Karpas-422 (cell line): Measurements from ENCODE around the gene GABRP. TPM values are rescaled to one million over a fixed set of nuclear protein-coding genes. Genes with fewer than 3 reads are reported as not detected.

Experiments used
- DNase-seq: peaks from one replicate; pipeline ENCODE4 v3.0.0-alpha.2; 2015
- H2AFZ ChIP-seq: fragments of 200-600 bp; sonication (generic); 2 replicates; pipeline ENCODE4 v1.6.1; 2014; ENCODE audit warnings: antibody characterized with exemption, low read length, mixed read lengths
- H3K27ac ChIP-seq: fragments of 200-600 bp; sonication (generic); 2 replicates; pipeline ENCODE4 v1.5.1; 2014; ENCODE audit warnings: mild to moderate bottlenecking, low read length, moderate library complexity
- H3K27me3 ChIP-seq: fragments of 200-600 bp; sonication (generic); 2 replicates; pipeline ENCODE4 v1.6.1; 2014; ENCODE audit warnings: low read length, mixed read lengths
- H3K36me3 ChIP-seq: fragments of 200-600 bp; sonication (generic); 2 replicates; pipeline ENCODE4 v1.6.1; 2014; ENCODE audit warnings: low read length, mixed read lengths; ENCODE audit not compliant: insufficient read depth
- H3K4me1 ChIP-seq: fragments of 200-600 bp; sonication (generic); 2 replicates; pipeline ENCODE4 v1.6.1; 2014; ENCODE audit warnings: mild to moderate bottlenecking, low read length, mixed read lengths
- H3K4me2 ChIP-seq: fragments of 200-600 bp; sonication (generic); 2 replicates; pipeline ENCODE4 v1.6.1; 2014; ENCODE audit warnings: low read length, low read depth, mild to moderate bottlenecking; ENCODE audit not compliant: poor library complexity, severe bottlenecking
- H3K4me3 ChIP-seq: fragments of 200-600 bp; sonication (generic); 2 replicates; pipeline ENCODE4 v1.5.1; 2014; ENCODE audit warnings: mild to moderate bottlenecking, antibody characterized with exemption, low read length, mixed read lengths
- H3K79me2 ChIP-seq: fragments of 200-600 bp; sonication (generic); 2 replicates; pipeline ENCODE4 v1.6.1; 2014; ENCODE audit warnings: mild to moderate bottlenecking, low read length, mixed read lengths
- H3K9ac ChIP-seq: fragments of 200-600 bp; sonication (generic); 2 replicates; pipeline ENCODE4 v1.6.0; 2014; ENCODE audit warnings: low read length
- H3K9me2 ChIP-seq: fragments of 200-600 bp; sonication (generic), shearing (Covaris generic); replicated peaks from 2 replicates; pipeline ENCODE4 v1.6.0; 2014; ENCODE audit warnings: mild to moderate bottlenecking, low read length, moderate library complexity; ENCODE audit not compliant: insufficient read depth
- H3K9me3 ChIP-seq: fragments of 300-700, 200-600 bp; sonication (generic); 2 replicates; pipeline ENCODE4 v1.6.1; 2014; ENCODE audit warnings: low read length, mixed read lengths
- H4K20me1 ChIP-seq: fragments of 200-600 bp; sonication (generic); 2 replicates; pipeline ENCODE4 v1.6.1; 2014; ENCODE audit warnings: mild to moderate bottlenecking, antibody characterized with exemption, low read length, low read depth; ENCODE audit not compliant: insufficient read depth
- total RNA-seq: library from RNA; depleted of rRNA; stranded (reverse); fragments of >200 nt; shearing (Covaris generic); gene quantifications from 2 replicates; pipeline ENCODE4 v1.2.3, GENCODE V29; 2014; ENCODE audit warnings: low replicate concordance; rRNA removed

Gene GABRP
- total RNA-seq = not detected in 2 replicates

DNA sequence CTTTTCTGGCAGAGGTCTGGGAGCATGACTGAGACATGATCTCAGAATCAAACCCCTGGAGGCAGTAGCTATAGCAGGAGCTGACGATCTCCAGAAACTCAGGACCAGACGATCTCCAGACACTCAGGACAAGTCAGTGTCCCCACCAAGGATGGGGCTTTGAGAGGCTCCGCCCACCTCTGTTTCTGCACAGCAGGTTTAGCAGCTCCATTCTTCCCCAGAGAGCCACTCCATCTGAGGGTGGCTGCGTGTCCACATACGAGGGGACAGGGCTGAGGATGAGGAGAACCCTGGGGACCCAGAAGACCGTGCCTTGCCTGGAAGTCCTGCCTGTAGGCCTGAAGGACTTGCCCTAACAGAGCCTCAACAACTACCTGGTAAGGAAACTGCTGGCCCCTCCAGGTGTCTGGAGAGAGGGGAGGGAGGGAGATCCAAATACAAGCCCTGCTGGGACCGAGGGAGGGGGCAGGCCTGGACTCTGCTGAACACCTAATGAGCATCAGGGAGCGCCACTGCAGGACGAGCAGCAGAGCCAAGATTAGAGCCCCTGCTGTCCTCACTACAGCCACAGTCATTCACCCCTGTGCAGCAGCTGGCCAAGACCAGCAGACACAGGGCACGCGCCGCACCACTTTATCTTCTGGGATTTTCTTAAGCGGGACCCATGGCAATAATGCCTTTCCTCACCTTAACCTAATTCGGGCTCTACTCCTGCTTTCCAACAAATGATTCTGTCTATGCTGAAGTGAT lies at the start of gene GABRP:
Gene GABRP, plus strand, starts transcription at position 228 of the 750 bp plus-strand sequence. CDS start 4,891 bp downstream, outside the sequence.
- no peaks in the 10 kb centered on the region for H3K9me2 ChIP-seq
- no peaks in the 10 kb centered on the region for H4K20me1 ChIP-seq
- H3K27ac ChIP-seq = no peak within 1 kb of the TSS
- H3K4me2 ChIP-seq = no peak within 1 kb of the TSS
- H3K4me3 ChIP-seq = no peak within 1 kb of the TSS
- H2AFZ ChIP-seq = no peak within 1 kb of the TSS
- H3K9ac ChIP-seq = no peak within 1 kb of the TSS
- no peaks in the 10 kb centered on the region for H3K9me3 ChIP-seq
- H3K27me3 ChIP-seq = no peaks in the 10 kb centered on the region
- H3K36me3 ChIP-seq = no peaks in the 10 kb centered on the region
- no peak for DNase-seq
- peaks cover 14% of the 10 kb centered on the region for H3K4me1 ChIP-seq
- H3K79me2 ChIP-seq = no peaks in the 10 kb centered on the region

DNA sequence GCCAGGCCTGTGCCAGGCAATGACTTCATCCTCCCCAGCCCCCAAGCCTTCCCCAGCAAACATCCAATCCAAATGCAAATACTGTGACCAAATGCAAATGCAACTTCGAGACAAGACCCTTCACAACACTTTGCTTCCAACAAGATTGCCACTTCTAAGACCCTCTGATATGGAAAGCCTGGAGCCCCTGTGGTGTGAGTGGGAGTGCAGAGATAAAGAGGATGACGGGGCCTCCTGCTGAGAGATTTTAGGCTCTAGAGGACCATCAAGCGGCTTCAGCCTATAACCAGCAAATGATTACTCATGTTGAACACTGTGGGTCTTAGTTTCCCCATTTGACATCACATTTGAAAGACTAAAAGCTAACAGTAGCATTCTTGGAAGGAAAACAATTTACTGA lies 46.6 kb upstream of the GABRP start:
- H2AFZ ChIP-seq = no peak overlapping the region
- no peak overlapping the region for H3K4me2 ChIP-seq
- no peak overlapping the region for H3K27ac ChIP-seq
- no peak overlapping the region for H3K4me3 ChIP-seq
- H3K36me3 ChIP-seq = no peaks in the 10 kb centered on the region
- peaks cover 4% of the 10 kb centered on the region; the same call in 1 of the 2 replicates for H3K9me3 ChIP-seq
- H3K4me1 ChIP-seq = no peaks in the 10 kb centered on the region
- no peak overlapping the region for H3K9ac ChIP-seq
- no peak for DNase-seq
- H4K20me1 ChIP-seq = no peaks in the 10 kb centered on the region
- H3K9me2 ChIP-seq = no peaks in the 10 kb centered on the region
- peaks cover 4% of the 10 kb centered on the region; the same call in 1 of the 2 replicates for H3K27me3 ChIP-seq
- H3K79me2 ChIP-seq = no peaks in the 10 kb centered on the region

DNA sequence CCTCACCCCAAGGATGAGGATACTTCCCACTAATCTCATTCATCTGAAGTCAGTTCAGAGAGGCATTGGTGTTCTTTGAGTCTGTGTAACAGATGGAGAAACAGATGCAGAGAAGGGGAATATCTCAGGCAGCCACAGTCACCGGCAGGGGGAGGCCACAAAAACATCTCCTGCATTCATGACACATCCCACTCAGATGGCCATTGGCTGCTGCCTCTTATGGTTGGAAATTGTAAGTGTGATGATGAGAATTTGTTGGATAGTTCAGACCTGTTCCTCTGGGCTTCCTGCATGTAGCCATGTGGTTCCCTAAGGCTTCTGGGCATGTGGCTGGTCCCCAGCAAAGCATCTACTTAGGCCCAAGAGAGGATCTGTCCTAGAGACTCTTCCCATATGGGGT lies 45.9 kb upstream of the GABRP start:
- Histone ChIP-seq H2AFZ (no peak overlapping the region), H3K4me3 (no peak overlapping the region), H3K9me2 (no peaks in the 10 kb centered on the region), H3K27ac (no peak overlapping the region), H3K27me3 (peaks cover 4% of the 10 kb centered on the region; the same call in 1 of the 2 replicates), H3K4me2 (no peak overlapping the region), H3K4me1 (no peaks in the 10 kb centered on the region), H4K20me1 (no peaks in the 10 kb centered on the region), H3K9me3 (peaks cover 4% of the 10 kb centered on the region; the same call in 1 of the 2 replicates), H3K79me2 (no peaks in the 10 kb centered on the region), H3K36me3 (no peaks in the 10 kb centered on the region), H3K9ac (no peak overlapping the region)
- no peak for DNase-seq

DNA sequence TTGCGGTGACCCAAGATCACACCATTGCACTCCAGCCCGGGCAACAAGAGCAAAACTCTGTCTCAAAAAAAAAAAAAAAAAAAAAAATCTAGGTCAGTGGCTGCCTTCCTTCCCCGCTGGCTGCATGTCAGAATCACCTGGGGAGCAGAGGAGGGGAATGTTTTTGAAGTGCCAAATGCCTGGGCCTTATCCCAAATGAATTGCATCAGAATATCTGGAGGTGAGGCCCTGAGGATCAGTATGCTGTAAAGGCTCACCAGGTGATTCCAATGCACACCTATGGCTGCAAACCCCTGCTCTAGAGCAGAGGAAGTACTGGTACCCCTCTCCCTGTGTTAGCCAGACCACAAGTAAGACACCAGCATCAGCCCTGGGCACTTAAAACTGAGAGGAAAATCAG lies 44.7 kb upstream of the GABRP start:
- no peak for DNase-seq
- Histone ChIP-seq H3K9me2 (no peaks in the 10 kb centered on the region), H3K4me1 (no peaks in the 10 kb centered on the region), H4K20me1 (no peaks in the 10 kb centered on the region), H3K27ac (no peak overlapping the region), H3K27me3 (peaks cover 4% of the 10 kb centered on the region; the same call in 1 of the 2 replicates), H3K9ac (no peak overlapping the region), H3K4me2 (no peak overlapping the region), H3K36me3 (no peaks in the 10 kb centered on the region), H3K79me2 (no peaks in the 10 kb centered on the region), H2AFZ (no peak overlapping the region), H3K4me3 (no peak overlapping the region), H3K9me3 (peaks cover 4% of the 10 kb centered on the region; the same call in 1 of the 2 replicates)

GRCh38 chr5:170739446-170739845 lies 44.1 kb upstream of the GABRP start:
- H4K20me1 ChIP-seq = no peaks in the 10 kb centered on the region
- H3K36me3 ChIP-seq = no peaks in the 10 kb centered on the region
- peaks cover 4% of the 10 kb centered on the region; the same call in 1 of the 2 replicates for H3K9me3 ChIP-seq
- no peaks in the 10 kb centered on the region for H3K9me2 ChIP-seq
- no peaks in the 10 kb centered on the region for H3K4me1 ChIP-seq
- H3K4me3 ChIP-seq = no peak overlapping the region
- H3K4me2 ChIP-seq = no peak overlapping the region
- H3K27ac ChIP-seq = no peak overlapping the region
- no peaks in the 10 kb centered on the region for H3K79me2 ChIP-seq
- no peak overlapping the region for H2AFZ ChIP-seq
- H3K27me3 ChIP-seq = peaks cover 4% of the 10 kb centered on the region; the same call in 1 of the 2 replicates
- DNase-seq = no peak
- H3K9ac ChIP-seq = no peak overlapping the region

DNA sequence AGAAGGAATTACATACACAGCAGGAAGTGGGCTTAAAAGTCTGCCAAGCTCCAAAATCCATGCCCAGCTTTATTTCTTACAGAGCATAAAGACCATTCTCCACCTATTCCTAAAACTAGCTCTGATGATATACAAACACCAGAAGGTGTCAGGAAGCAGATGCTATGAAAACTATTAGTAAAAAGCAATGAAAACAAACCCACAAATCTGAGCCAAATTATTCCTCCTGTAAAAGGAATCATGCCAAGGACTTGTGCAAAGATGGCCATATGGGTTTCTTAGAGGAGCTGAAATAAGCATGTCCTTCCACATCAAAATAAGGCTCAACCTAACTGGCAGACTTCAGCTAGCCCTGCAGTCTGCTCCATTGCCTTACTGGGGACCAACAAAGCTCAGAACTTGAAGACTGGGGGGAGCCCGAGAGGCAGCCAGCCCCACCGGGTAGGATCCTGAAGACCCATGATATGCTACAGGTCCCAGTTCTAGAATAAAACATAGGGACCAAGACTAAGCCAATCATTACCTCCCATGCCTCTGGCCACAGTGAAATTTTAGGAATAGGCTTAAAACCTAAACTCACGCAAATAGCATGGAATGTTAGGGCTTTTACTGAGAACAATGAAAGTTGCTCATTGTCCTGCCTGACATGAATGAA lies 42.8 kb upstream of the GABRP start:
- H3K4me1 ChIP-seq = no peaks in the 10 kb centered on the region
- no peak overlapping the region for H3K4me3 ChIP-seq
- peaks cover 4% of the 10 kb centered on the region; the same call in 1 of the 2 replicates for H3K27me3 ChIP-seq
- no peak overlapping the region for H2AFZ ChIP-seq
- H3K9ac ChIP-seq = no peak overlapping the region
- no peak overlapping the region for H3K4me2 ChIP-seq
- H3K9me3 ChIP-seq = peaks cover under 1% of the 10 kb centered on the region; the same call in 1 of the 2 replicates
- no peaks in the 10 kb centered on the region for H3K36me3 ChIP-seq
- H3K9me2 ChIP-seq = no peaks in the 10 kb centered on the region
- no peak overlapping the region for H3K27ac ChIP-seq
- no peaks in the 10 kb centered on the region for H3K79me2 ChIP-seq
- no peaks in the 10 kb centered on the region for H4K20me1 ChIP-seq
- peak; percentile 30 for DNase-seq

- H3K36me3 ChIP-seq = no peaks in the 10 kb centered on the region
- H3K4me1 ChIP-seq = no peaks in the 10 kb centered on the region
- H4K20me1 ChIP-seq = no peaks in the 10 kb centered on the region
- no peak overlapping the region for H2AFZ ChIP-seq
- H3K4me2 ChIP-seq = no peak overlapping the region
- H3K4me3 ChIP-seq = no peak overlapping the region
- no peaks in the 10 kb centered on the region for H3K9me2 ChIP-seq
- no peaks in the 10 kb centered on the region for H3K79me2 ChIP-seq
- peak; percentile 23 for DNase-seq
- no peak overlapping the region for H3K27ac ChIP-seq
- H3K9ac ChIP-seq = no peak overlapping the region
- H3K27me3 ChIP-seq = no peaks in the 10 kb centered on the region
- no peaks in the 10 kb centered on the region for H3K9me3 ChIP-seq
Observed at GRCh38 chr5:170741801-170742200, 41.7 kb upstream of the GABRP start.

DNA sequence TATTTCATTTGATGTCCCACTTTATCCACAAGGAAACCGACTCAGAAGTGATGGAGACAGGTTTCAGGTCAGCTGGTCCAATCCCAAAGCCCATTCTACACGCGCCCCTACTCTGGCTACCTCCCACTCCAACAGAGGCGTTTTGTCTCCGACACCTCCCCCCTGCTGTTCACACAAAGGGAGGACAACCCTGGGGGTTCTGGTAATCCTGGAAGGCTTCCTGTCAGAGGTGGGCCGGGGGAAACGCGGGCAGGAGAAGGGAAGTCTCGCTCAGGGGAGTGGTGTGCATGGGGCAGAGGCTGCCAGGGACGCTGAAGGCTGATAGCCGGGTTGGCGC lies 39.7 kb upstream of the GABRP start:
- DNase-seq = peak; percentile 36
- Histone ChIP-seq H3K79me2 (no peaks in the 10 kb centered on the region), H3K4me1 (no peaks in the 10 kb centered on the region), H3K36me3 (no peaks in the 10 kb centered on the region), H3K9ac (no peak overlapping the region), H3K9me2 (no peaks in the 10 kb centered on the region), H3K9me3 (no peaks in the 10 kb centered on the region), H3K4me2 (no peak overlapping the region), H3K27ac (no peak overlapping the region), H3K27me3 (no peaks in the 10 kb centered on the region), H2AFZ (no peak overlapping the region), H4K20me1 (no peaks in the 10 kb centered on the region), H3K4me3 (no peak overlapping the region)
